ENCODE data around the gene BCR.

The BCR gene

DNA sequence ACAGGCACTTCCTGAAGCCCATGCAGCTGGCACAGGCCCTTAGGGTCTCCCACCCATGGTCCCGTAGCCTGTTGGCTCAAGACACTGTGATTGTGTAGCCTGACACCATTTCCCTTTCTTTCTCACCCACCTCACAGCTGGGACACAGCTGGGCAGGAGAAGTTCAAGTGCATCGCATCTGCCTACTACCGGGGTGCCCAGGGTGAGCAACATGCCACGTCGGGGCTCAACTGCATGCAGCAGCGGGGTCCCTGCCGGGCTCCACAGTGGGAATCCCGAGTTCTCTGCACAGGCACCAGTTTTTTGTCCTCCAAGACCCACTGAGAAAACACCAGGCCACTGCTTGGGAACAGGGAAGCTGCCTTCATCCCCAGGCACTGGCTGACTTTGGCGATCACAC, 24.5 kb upstream of the BCR start:
- no peak for DNase-seq
- H3K27ac Mint-ChIP-seq, result peak overlapping the region in 1 of 2 donors; percentile 81
- H3K9me3 Mint-ChIP-seq, result no peaks in the 10 kb centered on the region
- H3K27me3 Mint-ChIP-seq, result no peaks in the 10 kb centered on the region
- no peaks in the 10 kb centered on the region for H3K36me3 Mint-ChIP-seq (ENCODE audit: insufficient read depth)
- no peak overlapping the region for H3K4me3 Mint-ChIP-seq
- H3K4me1 Mint-ChIP-seq (ENCODE audit: low read depth in 2 of 2), result peaks cover 4 to 20% of the 10 kb centered on the region in 2 donors
- no peak for ATAC-seq (replicated peaks)

DNA sequence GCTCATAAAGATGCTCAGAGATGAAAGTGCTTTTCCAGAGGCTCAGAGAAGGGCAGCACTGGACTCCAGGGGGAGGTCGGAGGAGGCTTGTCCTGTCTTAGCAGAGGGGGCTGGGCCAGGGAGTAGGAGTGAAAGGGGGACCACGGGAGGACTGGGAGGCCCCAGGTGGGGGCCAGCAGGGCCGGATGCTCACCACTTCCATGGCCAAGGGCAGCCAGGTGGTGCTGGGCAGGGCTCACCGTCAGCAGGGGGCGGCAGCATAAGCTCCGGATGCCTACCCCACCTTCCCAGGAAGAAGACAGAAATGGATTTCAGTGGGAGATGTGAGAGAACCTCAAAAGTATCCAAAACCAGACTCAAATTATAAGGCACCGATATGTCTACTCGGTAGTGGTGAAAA, 24.0 kb upstream of the BCR start:
- Mint-ChIP-seq H3K36me3 (ENCODE audit: insufficient read depth) (no peaks in the 10 kb centered on the region), H3K4me3 (no peak overlapping the region), H3K27me3 (no peaks in the 10 kb centered on the region), H3K27ac (peak overlapping the region in 1 of 2 donors; percentile 59), H3K4me1 (ENCODE audit: low read depth in 2 of 2) (peaks cover 4 to 17% of the 10 kb centered on the region in 2 donors), H3K9me3 (no peaks in the 10 kb centered on the region)
- no peak for DNase-seq
- ATAC-seq (replicated peaks), result no peak

DNA sequence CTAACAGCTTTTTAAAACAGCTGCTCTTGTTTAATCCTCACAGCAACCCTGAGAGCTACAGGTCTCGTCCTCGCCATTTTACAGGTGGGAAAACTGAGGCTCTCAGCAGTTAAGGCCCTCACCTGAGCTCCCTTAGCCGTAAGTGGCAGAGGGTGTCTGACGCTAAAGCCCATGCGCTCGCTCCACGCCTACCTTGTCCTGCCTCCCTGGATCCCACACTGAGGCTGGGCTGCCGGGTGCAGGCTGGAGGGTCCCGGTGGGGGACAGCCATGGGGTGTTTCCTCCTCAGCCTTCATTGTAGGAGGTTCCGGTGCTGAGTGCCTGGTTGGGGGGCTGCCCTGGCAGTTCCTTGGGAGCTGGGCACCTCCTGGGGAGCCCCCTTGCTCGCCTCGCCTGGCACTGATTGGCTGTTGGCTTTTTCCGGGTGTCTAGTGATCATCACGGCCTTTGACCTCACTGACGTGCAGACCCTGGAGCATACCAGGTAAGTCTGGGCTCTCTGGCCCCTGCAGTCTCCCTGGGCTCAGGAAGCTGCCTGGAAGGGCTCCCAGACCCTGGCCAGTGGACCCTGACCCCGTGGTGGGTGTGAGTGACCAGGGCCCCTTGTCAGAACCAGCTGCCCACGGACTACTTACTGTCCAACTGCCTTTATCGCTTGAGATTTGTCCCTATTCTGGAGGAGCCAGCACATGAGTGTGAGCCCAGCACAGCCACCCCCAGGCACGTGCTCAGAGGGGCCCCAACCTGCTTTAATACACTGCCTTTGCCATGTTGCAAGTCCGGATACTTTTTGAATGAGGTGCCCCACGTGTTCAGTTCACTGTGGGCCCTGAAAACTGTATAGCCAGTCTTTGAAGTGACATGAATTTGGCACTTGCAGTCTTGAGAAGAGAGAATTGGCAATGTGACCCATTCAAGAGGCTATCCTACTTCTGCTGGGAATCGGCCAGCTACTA, 22.5 kb upstream of the BCR start:
- H3K4me3 Mint-ChIP-seq, result no peak overlapping the region
- H3K27ac Mint-ChIP-seq, result peak overlapping the region; percentile 12 to 59
- no peaks in the 10 kb centered on the region for H3K36me3 Mint-ChIP-seq (ENCODE audit: insufficient read depth)
- peaks cover 4 to 17% of the 10 kb centered on the region in 2 donors for H3K4me1 Mint-ChIP-seq (ENCODE audit: low read depth in 2 of 2)
- no peak for ATAC-seq (replicated peaks)
- no peaks in the 10 kb centered on the region for H3K9me3 Mint-ChIP-seq
- no peaks in the 10 kb centered on the region for H3K27me3 Mint-ChIP-seq
- no peak for DNase-seq

DNA sequence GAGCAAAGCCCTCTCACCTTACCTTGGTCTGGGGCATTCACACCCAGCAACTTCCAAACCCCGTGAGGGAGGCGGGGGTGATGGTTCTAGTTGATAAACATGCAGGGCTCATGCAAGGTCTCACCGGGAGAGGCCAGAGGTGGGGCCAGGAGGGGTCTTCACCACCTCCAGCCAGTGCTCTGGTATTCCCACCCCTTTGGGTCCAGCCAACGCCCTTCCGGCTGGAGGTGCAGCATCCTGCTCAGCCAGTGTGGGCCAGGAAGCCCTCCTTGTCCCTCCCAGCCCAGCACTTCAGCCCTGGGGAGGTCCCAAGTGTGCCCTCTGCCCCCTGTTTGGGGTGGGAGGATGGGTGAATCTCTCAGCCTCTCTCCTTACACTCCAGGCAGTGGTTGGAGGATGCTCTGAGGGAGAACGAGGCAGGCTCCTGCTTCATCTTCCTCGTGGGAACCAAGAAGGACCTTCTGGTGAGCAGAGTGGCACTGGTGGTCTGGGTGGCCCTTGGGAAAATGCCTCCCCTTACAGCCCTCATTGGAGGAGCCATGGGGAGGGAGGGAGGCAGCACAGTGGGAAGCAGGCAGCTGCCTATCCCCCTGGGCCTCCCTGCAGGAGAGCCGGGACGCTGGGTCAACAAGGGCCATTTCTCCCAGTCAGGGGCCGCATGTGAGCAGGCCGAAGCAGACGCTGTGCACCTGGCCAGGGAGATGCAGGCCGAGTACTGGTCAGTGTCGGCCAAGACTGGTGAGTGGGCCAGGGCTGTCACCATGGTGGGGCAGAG, 21.6 kb upstream of the BCR start:
- DNase-seq (no peak), ATAC-seq (replicated peaks) (no peak)
- no peak overlapping the region for H3K4me3 Mint-ChIP-seq
- no peaks in the 10 kb centered on the region for H3K27me3 Mint-ChIP-seq
- peaks cover 4 to 9% of the 10 kb centered on the region in 2 donors for H3K4me1 Mint-ChIP-seq (ENCODE audit: low read depth in 2 of 2)
- H3K36me3 Mint-ChIP-seq (ENCODE audit: insufficient read depth), result no peaks in the 10 kb centered on the region
- no peaks in the 10 kb centered on the region for H3K9me3 Mint-ChIP-seq
- H3K27ac Mint-ChIP-seq, result no peak overlapping the region

DNA sequence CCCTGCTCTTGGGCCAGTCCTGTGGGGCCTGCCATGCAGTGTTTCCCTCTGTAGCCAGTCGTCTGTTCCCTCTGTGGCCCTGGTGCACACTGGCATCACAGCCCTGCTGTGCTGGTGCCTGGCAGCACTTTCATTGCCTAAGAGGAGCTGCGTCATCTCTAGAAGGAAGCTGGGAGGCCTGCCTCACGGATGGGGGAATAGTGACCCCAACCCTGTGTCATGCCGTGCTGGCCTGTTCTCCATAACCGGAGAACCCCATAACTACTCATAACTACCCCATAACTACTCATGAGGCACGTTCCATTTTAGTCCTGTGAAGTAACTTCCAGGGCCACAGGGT, 21.0 kb upstream of the BCR start:
- Mint-ChIP-seq H3K27ac (peak overlapping the region in 1 of 2 donors; percentile 30), H3K27me3 (no peaks in the 10 kb centered on the region)

DNA sequence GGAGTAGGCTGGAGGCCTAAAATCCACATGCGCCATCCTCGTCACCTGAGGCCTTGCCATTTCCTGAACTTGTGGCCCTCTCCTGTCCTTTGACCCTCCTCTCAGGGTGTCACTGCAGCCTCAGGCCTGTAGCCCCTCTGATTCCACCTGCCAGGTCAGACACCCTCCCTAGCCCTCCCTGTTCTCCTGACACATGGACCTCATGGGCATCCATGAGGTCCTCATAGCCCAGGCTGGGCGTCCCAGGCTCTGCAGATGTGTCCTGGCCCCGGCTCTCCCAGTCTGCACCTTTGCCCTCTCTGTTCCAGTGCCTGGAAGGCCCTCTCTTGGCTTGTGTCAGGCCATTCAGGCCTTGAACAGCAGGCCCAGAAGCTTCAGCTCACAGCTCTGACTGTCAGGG, 19.3 kb upstream of the BCR start:
- Mint-ChIP-seq H3K9me3 (no peaks in the 10 kb centered on the region), H3K4me1 (ENCODE audit: low read depth in 2 of 2) (peaks cover 0 to 2% of the 10 kb centered on the region in 2 donors), H3K36me3 (ENCODE audit: insufficient read depth) (no peaks in the 10 kb centered on the region), H3K27me3 (no peaks in the 10 kb centered on the region), H3K27ac (no peak overlapping the region), H3K4me3 (no peak overlapping the region)
- DNase-seq (no peak), ATAC-seq (replicated peaks) (no peak)

More for the DNA sequence above, 21.0 kb upstream of the BCR start:
- no peak overlapping the region for H3K4me3 Mint-ChIP-seq
- ATAC-seq (replicated peaks) (no peak), DNase-seq (no peak)
- peaks cover 1 to 6% of the 10 kb centered on the region in 2 donors for H3K4me1 Mint-ChIP-seq (ENCODE audit: low read depth in 2 of 2)
- no peaks in the 10 kb centered on the region for H3K9me3 Mint-ChIP-seq
- H3K36me3 Mint-ChIP-seq (ENCODE audit: insufficient read depth), result no peaks in the 10 kb centered on the region

DNA sequence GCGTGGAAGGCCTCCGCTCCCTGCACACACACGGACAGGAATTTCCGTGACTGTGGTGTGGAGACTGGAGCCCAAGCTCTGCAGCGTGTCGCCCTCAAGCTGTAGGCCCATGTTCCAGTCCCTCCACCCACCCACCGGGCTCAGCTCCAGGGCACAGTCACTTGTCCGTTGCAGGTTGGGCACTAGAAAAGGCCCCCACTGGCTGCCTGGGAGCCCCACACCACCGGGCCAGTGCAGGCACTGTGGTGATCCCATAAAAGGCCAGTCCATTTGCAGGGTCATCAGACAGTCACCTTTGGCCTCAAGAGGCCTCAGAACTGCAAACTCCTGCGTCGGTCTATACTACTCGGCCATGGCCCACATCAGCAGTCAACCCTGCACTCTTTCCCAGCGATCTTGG, 18.7 kb upstream of the BCR start:
- H3K4me1 Mint-ChIP-seq (ENCODE audit: low read depth in 2 of 2), result peaks cover 0 to 2% of the 10 kb centered on the region in 2 donors
- DNase-seq, result no peak
- H3K36me3 Mint-ChIP-seq (ENCODE audit: insufficient read depth), result no peaks in the 10 kb centered on the region

DNA sequence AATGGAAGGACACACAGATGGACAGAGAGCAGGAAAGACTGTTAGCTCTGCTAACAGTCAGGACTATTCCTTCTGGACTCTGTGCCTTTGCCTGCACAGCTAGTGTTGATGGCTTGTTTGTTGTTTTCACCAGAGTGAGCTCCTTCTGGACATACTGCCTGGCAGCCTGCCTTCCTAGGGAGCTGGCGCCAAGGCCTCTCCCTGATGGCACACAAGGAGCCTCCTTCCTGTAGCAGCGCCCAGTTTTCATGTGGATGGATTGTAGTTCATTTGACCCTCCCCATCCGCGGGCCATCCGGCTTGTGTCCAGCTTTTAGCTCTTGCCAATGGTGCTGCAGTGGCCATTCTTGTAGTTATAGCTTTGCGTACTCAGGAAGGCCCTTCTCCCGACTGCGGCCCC, 16.6 kb upstream of the BCR start:
- Mint-ChIP-seq H3K4me1 (ENCODE audit: low read depth in 2 of 2) (peaks cover 0 to 7% of the 10 kb centered on the region in 2 donors), H3K9me3 (no peaks in the 10 kb centered on the region), H3K4me3 (no peak overlapping the region), H3K27me3 (peaks cover 0 to 12% of the 10 kb centered on the region in 2 donors), H3K27ac (no peak overlapping the region), H3K36me3 (ENCODE audit: insufficient read depth) (no peaks in the 10 kb centered on the region)
- no peak for DNase-seq
- no peak for ATAC-seq (replicated peaks)

More for the DNA sequence above, 18.7 kb upstream of the BCR start:
- Mint-ChIP-seq H3K27me3 (peaks cover 0 to 3% of the 10 kb centered on the region in 2 donors), H3K4me3 (no peak overlapping the region), H3K9me3 (no peaks in the 10 kb centered on the region), H3K27ac (no peak overlapping the region)
- ATAC-seq (replicated peaks), result no peak

DNA sequence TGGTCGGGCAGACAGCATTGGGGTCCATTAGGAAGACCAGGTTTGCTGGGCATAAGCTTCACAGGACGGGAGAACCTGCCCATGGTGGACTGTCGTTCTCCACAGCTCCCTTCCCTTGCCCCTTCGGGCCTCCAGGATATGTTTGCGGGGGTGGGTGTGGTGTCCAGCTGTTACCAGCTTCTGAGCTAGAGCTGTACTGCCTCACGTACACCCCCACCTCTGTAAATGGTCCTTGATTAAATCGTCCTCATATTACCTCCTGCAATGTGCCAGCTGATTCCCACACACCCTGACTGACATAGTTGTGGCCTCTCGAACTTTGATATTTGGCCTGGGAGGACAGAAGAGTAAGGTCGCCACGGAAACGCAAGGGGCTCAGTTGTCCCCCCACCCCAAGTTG, 16.2 kb upstream of the BCR start:
- DNase-seq, result no peak
- Mint-ChIP-seq H3K4me3 (no peak overlapping the region), H3K9me3 (no peaks in the 10 kb centered on the region), H3K27me3 (peaks cover 0 to 12% of the 10 kb centered on the region in 2 donors), H3K27ac (no peak overlapping the region), H3K4me1 (ENCODE audit: low read depth in 2 of 2) (peaks cover 0 to 7% of the 10 kb centered on the region in 2 donors), H3K36me3 (ENCODE audit: insufficient read depth) (no peaks in the 10 kb centered on the region)
- no peak for ATAC-seq (replicated peaks)

DNA sequence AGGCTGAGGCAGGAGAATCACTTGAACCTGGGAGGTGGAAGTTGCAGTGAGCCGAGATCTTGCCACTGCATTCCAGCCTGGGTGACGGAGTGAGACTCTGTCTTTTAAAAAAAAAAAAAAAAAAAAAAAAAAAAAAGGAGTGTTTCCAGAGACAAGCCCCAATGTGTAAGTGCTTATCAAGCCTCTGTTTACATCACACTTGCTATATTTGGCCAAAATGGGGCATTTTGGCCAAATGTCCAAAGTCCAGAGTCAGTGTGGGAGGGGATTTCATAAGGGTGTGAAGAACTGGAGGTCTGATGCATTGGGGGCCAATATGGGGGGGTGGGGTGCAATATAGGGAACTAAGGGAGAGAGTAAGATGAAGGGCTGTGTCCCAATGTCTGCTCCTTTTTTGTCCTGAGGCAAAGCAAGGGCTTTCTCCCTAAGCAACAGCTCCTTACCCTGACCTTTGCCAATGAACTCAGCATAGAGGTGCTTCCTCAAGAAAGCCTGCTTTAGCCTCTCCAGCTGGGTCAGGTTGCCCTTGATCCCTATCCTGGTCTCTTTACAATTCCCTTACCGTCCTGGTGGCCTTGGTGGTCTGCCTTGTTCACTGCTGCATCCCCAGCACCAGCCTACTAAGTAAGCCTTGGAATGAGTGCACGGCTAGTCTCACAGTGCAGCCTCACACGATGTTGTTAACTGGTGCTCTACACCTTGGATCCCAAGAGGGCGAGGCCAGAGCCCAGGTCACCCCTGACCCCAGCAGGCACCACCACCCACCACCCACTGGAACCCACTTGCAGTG, 14.1 kb upstream of the BCR start:
- no peak for ATAC-seq (replicated peaks)
- no peaks in the 10 kb centered on the region for H3K36me3 Mint-ChIP-seq (ENCODE audit: insufficient read depth)
- H3K4me3 Mint-ChIP-seq, result no peak overlapping the region
- H3K27me3 Mint-ChIP-seq, result peaks cover 0 to 12% of the 10 kb centered on the region in 2 donors
- H3K27ac Mint-ChIP-seq, result no peak overlapping the region
- DNase-seq, result no peak
- no peaks in the 10 kb centered on the region for H3K9me3 Mint-ChIP-seq
- peaks cover 0 to 7% of the 10 kb centered on the region in 2 donors for H3K4me1 Mint-ChIP-seq (ENCODE audit: low read depth in 2 of 2)

DNA sequence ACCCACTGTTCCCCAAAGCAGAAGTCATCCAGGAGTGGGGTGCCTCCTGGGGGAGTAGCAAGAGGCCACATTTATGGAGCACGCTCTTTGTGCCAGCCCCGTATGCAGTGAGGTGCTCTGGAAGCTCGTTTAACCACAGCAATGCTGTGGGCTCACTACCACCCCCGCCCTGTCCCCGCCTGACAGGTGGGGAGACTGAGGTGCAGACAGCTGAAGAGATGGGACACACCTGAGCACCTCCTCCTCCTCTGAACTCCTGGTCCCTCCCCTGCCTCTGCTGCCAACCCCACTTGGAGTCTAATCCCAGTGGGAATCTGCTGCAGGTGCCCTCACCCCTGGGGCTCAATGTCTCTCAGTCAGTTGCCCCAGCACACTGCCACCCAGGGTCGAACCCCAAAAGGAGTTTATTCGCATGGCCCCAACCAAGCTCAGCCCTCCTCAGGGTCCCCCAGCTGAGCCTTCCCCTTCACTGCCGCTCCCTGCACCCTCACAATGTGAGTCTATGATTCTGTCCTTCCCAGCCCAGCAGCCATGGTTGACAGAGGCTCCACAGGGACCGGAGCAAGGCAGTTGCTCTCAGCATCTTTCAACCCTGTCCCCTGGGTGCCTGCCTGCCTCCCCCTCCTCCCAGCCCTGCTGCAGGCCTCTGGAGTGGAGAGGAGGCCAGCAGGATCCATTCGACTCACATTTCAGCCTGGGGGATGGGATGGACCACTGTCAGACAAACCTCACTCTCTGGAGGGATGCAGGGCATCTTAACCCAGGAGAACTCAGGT, 13.3 kb upstream of the BCR start:
- no peak overlapping the region for H3K27ac Mint-ChIP-seq
- H3K27me3 Mint-ChIP-seq, result peaks cover 0 to 12% of the 10 kb centered on the region in 2 donors
- H3K4me1 Mint-ChIP-seq (ENCODE audit: low read depth in 2 of 2), result peaks cover 0 to 7% of the 10 kb centered on the region in 2 donors
- H3K36me3 Mint-ChIP-seq (ENCODE audit: insufficient read depth), result no peaks in the 10 kb centered on the region
- no peaks in the 10 kb centered on the region for H3K9me3 Mint-ChIP-seq
- DNase-seq, result no peak
- no peak for ATAC-seq (replicated peaks)
- no peak overlapping the region for H3K4me3 Mint-ChIP-seq

DNA sequence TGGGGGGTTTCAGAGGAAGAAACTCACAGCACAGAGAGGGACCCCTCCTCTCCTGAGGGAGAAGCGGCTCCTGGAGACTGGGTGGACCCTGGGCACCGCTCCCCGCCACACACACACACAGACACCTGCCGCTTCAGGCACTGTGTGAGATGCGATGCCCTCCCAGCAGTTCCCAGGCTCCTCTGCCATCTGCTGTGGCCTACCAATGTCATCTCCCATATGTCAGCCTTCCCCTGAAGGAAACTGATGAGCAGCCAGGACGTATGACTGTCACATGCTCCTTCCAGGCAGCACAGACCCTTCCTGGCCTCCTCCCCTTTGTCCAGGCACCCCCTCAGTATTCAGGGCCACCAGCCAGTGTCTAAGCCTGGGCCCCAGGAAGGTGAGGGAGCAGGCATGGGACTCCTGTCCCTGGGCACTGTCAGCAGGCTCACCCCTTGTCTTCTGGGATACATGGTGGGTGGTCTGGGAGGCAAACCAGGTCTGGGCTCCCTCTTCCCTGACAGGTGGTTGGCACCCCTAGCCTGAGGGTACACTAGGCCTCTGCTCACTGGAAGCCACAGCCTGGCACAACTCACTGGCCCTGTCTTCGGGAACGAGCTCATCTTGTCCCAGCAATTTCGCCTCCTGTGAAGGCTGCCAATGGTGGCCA, 11.8 kb upstream of the BCR start:
- no peaks in the 10 kb centered on the region for H3K36me3 Mint-ChIP-seq (ENCODE audit: insufficient read depth)
- peaks cover 0 to 12% of the 10 kb centered on the region in 2 donors for H3K27me3 Mint-ChIP-seq
- ATAC-seq (replicated peaks) (no peak), DNase-seq (no peak)
- no peaks in the 10 kb centered on the region for H3K9me3 Mint-ChIP-seq
- H3K4me1 Mint-ChIP-seq (ENCODE audit: low read depth in 2 of 2), result peaks cover 0 to 4% of the 10 kb centered on the region in 2 donors
- no peak overlapping the region for H3K4me3 Mint-ChIP-seq
- H3K27ac Mint-ChIP-seq, result no peak overlapping the region
